PC-9 (cell line): Measurements from ENCODE around the gene HCFC1R1.

Experiments
- EZH2 ChIP-seq: fragments of 200-600 bp; sonication (generic); IDR thresholded peaks from 2 replicates; pipeline ENCODE4 v1.8.0; 2017; ENCODE audit warnings: antibody characterized with exemption, low read depth
- TF ChIP-seq, protein P1 (sequence below): fragments of 200-600 bp; sonication (generic); conservative IDR thresholded peaks from 2 replicates; pipeline ENCODE4 v1.6.1; 2017; ENCODE audit warnings: mixed run types, antibody characterized with exemption, mild to moderate bottlenecking, moderate library complexity

DNA sequence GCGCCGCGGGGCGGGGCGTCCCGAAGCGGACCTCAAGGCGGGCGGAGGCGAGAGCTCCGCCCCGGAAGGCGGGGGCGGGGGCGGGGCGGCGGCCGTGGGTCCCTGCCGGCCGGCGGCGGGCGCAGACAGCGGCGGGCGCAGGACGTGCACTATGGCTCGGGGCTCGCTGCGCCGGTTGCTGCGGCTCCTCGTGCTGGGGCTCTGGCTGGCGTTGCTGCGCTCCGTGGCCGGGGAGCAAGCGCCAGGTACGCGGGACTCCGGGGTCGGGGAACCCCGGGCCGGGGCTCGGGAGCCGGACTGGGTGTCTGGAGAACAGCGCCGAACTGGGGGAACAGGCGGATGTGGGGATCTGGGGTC, 3.5 kb downstream of the HCFC1R1 start, which contains the start of gene TNFRSF12A:
- TF ChIP-seq, protein P1, sequence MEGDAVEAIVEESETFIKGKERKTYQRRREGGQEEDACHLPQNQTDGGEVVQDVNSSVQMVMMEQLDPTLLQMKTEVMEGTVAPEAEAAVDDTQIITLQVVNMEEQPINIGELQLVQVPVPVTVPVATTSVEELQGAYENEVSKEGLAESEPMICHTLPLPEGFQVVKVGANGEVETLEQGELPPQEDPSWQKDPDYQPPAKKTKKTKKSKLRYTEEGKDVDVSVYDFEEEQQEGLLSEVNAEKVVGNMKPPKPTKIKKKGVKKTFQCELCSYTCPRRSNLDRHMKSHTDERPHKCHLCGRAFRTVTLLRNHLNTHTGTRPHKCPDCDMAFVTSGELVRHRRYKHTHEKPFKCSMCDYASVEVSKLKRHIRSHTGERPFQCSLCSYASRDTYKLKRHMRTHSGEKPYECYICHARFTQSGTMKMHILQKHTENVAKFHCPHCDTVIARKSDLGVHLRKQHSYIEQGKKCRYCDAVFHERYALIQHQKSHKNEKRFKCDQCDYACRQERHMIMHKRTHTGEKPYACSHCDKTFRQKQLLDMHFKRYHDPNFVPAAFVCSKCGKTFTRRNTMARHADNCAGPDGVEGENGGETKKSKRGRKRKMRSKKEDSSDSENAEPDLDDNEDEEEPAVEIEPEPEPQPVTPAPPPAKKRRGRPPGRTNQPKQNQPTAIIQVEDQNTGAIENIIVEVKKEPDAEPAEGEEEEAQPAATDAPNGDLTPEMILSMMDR, result no peak
- TF ChIP-seq EZH2, result no peak
